SU-DHL-6 (cell line): ENCODE results near the gene METTL17.

Experiments
- CTCF ChIP-seq: fragments of 200-600 bp; sonication (generic); IDR thresholded peaks from one replicate; pipeline ENCODE4 v1.5.1; 2017; ENCODE audit warnings: antibody characterized with exemption, mild to moderate bottlenecking, low read length, moderate library complexity; ENCODE audit not compliant: insufficient read depth, poor library complexity, severe bottlenecking
- EZH2phosphoT487 ChIP-seq: fragments of 200-600 bp; sonication (generic), shearing (Covaris generic); conservative IDR thresholded peaks from 2 replicates; pipeline ENCODE4 v1.6.1; 2018; ENCODE audit warnings: mild to moderate bottlenecking, antibody characterized with exemption, low read length, moderate library complexity, mixed read lengths

- TF ChIP-seq CTCF, result no peak
- no peak for TF ChIP-seq EZH2phosphoT487
These were observed 40.1 kb downstream of the METTL17 start, which contains the start of gene TPPP2 for GRCh38 chr14:21029917-21030316.
